GM08714 (cell line): ENCODE results near the gene CCDC188.

Source experiments
- H3K4me3 ChIP-seq: fragments of 200-500 bp; sonication (Bioruptor generic); 2 replicates; pipeline ENCODE4 v1.5.1; 2014; ENCODE audit warnings: mild to moderate bottlenecking, low read length, inconsistent platforms
- ZNF274 ChIP-seq: IDR thresholded peaks from 2 replicates; pipeline ENCODE4 v1.6.1; 2012; ENCODE audit warnings: mild to moderate bottlenecking, low read depth, low read length

The CCDC188 gene

GRCh38 chr22:20152464-20152890, 1.6 kb upstream of the CCDC188 start:
- H3K4me3 ChIP-seq, result no peak overlapping the region
- no peak for TF ChIP-seq ZNF274

- no peak overlapping the region for H3K4me3 ChIP-seq
- no peak for TF ChIP-seq ZNF274
Measured at GRCh38 chr22:20151276-20151588, 377 bp upstream of the CCDC188 start.

DNA sequence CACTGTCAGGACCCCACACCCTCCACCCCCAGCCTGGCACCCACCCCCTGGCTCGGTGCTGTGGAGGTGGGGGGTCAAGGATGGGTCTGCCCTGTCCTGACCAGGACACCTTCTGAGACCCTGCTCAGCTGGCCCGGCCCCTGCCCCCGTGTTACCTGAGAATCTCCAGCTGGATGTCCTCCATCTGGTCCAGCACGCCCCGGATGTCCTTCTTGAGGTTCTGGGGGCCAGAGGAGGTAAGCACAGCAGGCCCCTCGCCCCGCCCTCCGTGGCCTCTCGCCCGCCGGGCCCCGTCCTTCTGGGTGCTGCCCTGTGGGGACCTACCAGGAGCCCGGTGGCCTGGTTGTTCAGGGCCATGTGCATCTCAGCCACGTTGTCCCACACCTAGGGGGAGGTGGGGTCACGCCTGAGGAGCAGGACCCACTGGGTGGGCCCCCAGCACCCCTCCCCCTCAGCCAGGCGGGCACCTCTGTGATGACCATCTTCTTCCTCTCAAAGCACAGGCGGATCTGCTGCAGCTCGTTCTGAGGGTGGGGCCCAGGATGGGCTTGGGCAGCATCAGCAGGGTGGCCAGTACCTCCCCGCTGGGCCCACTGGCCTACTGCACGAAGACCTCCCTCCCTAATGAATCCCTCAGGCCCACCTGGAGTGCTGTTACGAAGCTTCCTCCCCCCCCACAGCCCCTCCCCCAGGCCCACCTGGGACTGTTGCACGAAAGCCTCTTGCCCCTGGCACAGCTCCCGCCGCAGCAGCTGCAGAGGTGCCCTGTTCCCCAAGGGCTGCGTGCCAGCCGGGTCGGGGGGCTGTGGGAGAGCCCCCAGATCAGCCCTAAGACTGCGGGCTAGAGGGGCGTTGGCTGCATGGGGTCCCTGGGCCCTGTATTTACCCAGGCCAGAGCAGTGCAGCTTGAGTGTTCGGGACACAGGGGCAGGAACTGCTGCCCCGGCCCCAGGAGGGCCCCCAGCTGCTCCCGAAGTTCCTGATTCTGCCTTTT, 1.3 kb downstream of the CCDC188 start:
- no peak overlapping the region for H3K4me3 ChIP-seq
- TF ChIP-seq ZNF274, result no peak

GRCh38 chr22:20148414-20148813, 2.4 kb downstream of the CCDC188 start:
- TF ChIP-seq ZNF274, result no peak
- no peak overlapping the region for H3K4me3 ChIP-seq

DNA sequence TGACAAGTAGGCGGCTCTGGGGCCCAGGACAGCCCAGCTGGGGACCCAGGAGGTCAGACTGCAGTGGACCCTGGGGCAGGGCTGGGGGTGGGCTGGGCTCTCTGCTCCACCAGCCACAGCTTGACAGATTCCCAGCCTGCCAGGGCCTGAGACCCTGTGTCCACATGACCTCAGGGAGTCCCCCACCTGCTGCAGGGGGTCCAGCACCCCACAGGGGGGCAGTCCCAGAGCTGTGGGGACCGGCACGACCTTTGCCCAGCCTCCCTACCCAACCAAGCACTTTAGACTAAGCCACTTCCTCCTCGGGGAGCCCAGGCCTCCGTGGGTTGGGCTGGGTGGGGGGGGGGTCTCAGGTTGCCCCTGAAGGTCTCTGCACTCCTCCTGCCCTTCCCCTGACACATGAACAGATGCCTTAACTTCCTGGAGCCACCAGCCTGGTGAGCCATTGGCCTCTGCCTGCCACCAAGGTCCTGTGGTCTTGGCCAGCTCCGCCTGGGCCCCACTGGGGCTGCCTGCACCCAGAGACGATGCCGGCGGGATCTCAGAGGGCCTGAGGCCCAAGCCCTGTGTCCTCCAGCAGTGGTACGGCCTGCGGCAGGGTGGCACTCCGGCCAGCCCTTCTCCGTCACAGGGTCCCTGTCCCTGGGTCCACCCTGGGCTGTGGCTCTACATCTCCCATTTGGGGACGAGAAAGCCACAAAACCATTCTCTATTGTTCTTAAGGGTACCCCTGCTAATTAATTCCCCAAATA, 3.4 kb downstream of the CCDC188 start:
- TF ChIP-seq ZNF274, result no peak
- no peak overlapping the region for H3K4me3 ChIP-seq

GRCh38 chr22:20146777-20147176, 4.1 kb downstream of the CCDC188 start:
- no peak overlapping the region for H3K4me3 ChIP-seq
- TF ChIP-seq ZNF274, result no peak

DNA sequence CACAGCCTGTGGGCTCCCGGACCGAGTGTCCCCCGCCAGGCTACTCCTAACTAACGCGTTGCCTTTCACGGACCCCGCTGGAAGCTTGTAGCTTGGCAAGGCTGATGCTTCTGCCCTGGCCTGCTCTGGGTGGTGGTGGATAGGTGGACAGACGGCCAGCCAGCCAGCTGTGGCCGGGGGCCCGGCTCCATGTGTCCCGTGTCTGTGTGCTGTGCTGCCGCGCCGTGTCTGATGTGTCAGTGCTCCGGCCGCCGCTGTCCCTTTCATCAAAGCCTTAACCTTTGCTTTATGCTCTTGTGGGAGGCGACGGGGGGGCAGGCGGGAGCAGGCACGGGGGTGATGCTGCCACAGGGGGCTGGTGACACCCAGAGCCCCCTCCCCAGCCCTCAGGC, 5.0 kb downstream of the CCDC188 start:
- TF ChIP-seq ZNF274, result no peak

DNA sequence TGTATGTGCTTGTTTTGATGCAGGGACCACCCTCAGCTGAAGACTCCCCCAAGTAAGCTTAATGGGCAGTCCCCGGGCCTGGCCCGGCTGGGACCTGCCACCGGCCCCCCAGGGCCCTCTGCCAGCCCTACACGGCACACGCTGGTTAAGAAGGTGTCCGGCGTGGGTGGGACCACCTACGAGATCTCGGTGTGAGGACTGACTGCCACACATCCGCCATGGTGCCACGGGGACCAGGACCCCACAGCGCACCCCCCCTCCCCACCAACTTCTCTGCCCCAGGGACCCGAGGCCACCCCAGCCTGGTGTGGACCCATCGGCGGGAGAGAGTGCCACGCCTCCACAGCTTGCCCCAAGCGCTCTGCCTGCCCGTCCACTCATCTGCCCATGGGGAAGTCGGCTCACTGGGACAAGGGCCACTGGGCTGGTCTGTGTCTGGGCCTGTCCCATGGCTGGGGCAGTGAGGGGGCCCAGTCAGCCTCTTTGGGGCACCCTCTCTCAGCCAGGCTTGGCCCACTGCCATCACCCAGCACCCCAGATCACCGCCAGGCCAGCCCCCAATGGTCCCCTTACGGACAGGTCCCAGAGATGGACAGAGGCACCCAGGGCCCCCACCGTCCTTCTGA, 5.5 kb downstream of the CCDC188 start:
- H3K4me3 ChIP-seq, result no peak overlapping the region
- no peak for TF ChIP-seq ZNF274

More for the DNA sequence above, 5.0 kb downstream of the CCDC188 start:
- H3K4me3 ChIP-seq, result no peak overlapping the region

- no peak for TF ChIP-seq ZNF274
- H3K4me3 ChIP-seq, result no peak overlapping the region
Measured at GRCh38 chr22:20143883-20144665, 6.8 kb downstream of the CCDC188 start.

DNA sequence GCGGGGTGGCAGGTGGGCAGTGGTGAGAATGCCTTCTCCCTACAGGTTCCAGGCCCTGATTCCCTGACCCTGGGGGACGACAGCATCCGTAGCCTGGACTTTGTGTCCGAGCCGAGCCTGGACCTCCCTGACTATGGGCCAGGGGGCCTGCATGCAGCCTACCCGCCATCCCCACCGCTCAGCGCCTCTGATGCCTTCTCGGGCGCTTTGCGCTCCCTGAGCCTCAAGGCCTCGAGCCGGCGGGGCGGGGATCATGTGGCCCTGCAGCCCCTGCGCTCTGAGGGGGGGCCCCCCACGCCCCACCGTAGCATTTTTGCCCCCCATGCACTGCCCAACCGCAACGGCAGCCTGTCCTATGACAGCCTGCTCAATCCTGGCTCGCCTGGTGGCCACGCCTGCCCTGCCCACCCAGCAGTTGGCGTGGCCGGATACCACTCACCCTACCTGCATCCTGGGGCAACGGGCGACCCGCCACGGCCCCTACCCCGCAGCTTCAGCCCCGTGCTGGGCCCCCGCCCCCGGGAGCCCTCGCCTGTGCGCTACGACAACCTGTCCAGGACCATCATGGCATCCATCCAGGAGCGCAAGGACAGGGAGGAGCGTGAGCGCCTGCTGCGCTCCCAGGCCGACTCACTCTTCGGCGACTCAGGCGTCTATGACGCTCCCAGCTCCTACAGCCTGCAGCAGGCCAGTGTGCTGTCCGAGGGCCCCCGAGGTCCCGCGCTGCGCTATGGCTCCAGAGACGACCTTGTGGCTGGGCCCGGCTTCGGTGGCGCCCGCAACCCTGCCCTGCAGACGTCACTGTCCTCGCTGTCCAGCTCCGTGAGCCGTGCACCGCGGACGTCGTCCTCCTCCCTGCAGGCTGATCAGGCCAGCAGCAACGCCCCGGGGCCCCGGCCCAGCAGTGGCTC, 7.9 kb downstream of the CCDC188 start:
- no peak for TF ChIP-seq ZNF274

DNA sequence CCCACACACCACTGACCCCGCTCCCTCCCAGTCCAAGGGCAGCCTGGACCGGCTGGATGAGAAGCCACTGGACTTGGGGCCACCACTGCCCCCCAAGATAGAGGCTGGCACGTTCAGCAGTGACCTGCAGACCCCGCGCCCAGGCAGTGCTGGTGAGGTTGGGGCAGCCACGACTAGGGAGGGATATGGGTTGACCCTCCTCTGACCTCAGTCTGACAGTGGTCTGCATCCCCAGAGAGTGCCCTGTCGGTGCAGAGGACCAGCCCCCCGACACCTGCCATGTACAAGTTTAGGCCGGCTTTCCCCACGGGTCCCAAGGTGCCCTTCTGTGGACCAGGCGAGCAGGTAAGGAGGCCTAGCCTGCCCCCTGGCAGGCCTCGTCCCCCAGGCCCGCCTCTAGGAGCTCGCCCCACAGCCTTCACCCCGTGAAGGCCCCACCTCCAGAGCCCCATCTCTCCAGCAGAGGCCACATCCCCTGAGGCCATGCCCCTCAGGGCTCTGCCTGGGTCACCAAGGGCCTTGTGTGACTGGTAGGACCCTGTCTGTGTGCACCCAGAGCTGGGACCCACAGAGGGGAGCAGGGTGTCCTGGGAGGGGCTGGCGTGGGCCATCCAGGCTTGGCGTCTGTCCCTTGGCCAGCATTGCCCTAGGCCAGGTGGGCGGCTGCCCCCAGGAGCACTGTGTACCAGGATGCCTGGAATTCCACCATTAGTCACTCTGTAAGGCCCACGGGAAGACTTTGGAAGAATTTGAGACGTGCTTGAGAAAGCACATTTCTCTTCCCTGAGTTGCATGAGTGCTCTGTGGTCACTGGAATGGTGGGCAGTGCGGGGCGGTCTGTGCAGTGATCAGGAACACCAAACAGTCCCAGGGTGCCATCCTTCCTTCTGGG, 9.4 kb downstream of the CCDC188 start:
- H3K4me3 ChIP-seq, result no peak overlapping the region
- no peak for TF ChIP-seq ZNF274

More for the DNA sequence above, 7.9 kb downstream of the CCDC188 start:
- no peak overlapping the region for H3K4me3 ChIP-seq

DNA sequence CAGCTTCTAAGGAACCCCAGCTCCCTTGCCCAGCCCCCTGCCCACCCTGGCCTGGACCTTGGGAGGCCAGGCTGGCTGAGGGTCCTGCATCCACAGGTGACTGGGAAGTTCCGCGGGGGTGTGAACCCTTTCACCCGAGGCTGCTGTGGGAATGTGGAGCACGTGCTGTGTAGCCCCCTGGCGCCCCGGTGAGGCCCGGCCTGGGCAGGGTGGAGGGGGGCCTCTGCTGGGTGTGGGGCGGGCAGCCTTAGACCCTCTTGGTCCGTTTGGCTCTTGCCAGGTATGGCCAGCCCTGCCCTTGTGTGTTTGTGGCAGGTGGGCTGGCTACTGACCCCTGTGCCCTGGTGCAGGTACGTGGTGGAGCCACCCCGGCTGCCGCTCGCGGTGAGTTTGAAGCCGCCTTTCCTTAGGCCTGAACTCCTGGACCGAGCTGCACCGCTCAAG, 10.3 kb downstream of the CCDC188 start:
- H3K4me3 ChIP-seq, result no peak overlapping the region
- TF ChIP-seq ZNF274, result no peak

- no peak overlapping the region for H3K4me3 ChIP-seq
- no peak for TF ChIP-seq ZNF274
Measured at GRCh38 chr22:20140107-20140445, 10.8 kb downstream of the CCDC188 start.
